Ascending aorta (tissue), 2 donors: ENCODE results near the gene PACSIN1. TPM values are rescaled to one million over a fixed set of nuclear protein-coding genes. Genes with fewer than 3 reads are reported as not detected.

Experiments
- DNase-seq, 2 donors: peaks; one replicate each; pipeline ENCODE4 v3.0.0-alpha.2; 2019; ENCODE audit warnings: low spot score in 2 of 2
- H3K27ac ChIP-seq, 2 donors: fragments of 200-600 bp; sonication (generic); one replicate each; pipeline ENCODE4 v1.5.1; 2016 to 2017; ENCODE audit warnings: mild to moderate bottlenecking in 1 of 2
- H3K27me3 ChIP-seq: fragments of 200-600 bp; sonication (generic); one replicate; pipeline ENCODE4 v1.5.1; 2017
- H3K36me3 ChIP-seq, 2 donors: fragments of 200-600 bp; sonication (generic); one replicate each; pipeline ENCODE4 v1.5.1; 2016
- H3K4me1 ChIP-seq, 2 donors: fragments of 200-600 bp; sonication (generic); one replicate each; pipeline ENCODE4 v1.5.1; 2016 to 2017; ENCODE audit warnings: mild to moderate bottlenecking in 1 of 2
- H3K4me3 ChIP-seq, 2 donors: fragments of 200-600 bp; sonication (generic); one replicate each; pipeline ENCODE4 v1.5.1; 2016 to 2017; ENCODE audit warnings: mild to moderate bottlenecking in 1 of 2
- H3K9me3 ChIP-seq, 2 donors: fragments of 200-600 bp; sonication (generic); one replicate each; pipeline ENCODE4 v1.5.1; 2016
- CTCF ChIP-seq, 3 experiments: fragments of 200-600 bp in 2 of 3; fragments of 450-650 bp in 1 of 3; sonication (generic) in 2 of 3; IDR thresholded peaks; one replicate each; pipeline ENCODE4 v1.5.1; 2016 to 2019; ENCODE audit warnings: antibody characterized with exemption in 3 of 3, mild to moderate bottlenecking in 1 of 3, moderate library complexity in 1 of 3
- intact Hi-C: fragments of 100-400 bp; cut with DNase I; formaldehyde crosslinking; loops from one replicate; pipeline ENCODE4 v1.15.1; 2023
- total RNA-seq: library from RNA; depleted of rRNA; stranded (reverse); fragments of >200 nt; gene quantifications from one replicate; pipeline ENCODE4 v1.1.0, GENCODE V29; 2016

The PACSIN1 gene
- total RNA-seq, 1 donor from 2014 or later: not detected

GRCh38 chr6:34573567-34574183 lies 107.8 kb downstream of the PACSIN1 start:
- Histone ChIP-seq H3K27ac (no peak overlapping the region), H3K4me3 (no peak overlapping the region), H3K4me1 (no peaks in the 10 kb centered on the region), H3K36me3 (no peaks in the 10 kb centered on the region), H3K9me3 (no peaks in the 10 kb centered on the region), H3K27me3 (no peaks in the 10 kb centered on the region)
- intact Hi-C loops: no loop called here
- no peak for DNase-seq
- TF ChIP-seq CTCF (IDR thresholded peaks at IDR 0.05): no peak

- H3K27me3 ChIP-seq: no peaks in the 10 kb centered on the region
- intact Hi-C loops: no loop called here
- no peak overlapping the region for H3K27ac ChIP-seq
- no peak for TF ChIP-seq CTCF (IDR thresholded peaks at IDR 0.05)
- H3K9me3 ChIP-seq: no peaks in the 10 kb centered on the region
- H3K4me3 ChIP-seq: no peak overlapping the region
- no peaks in the 10 kb centered on the region for H3K4me1 ChIP-seq
- no peaks in the 10 kb centered on the region for H3K36me3 ChIP-seq
- no peak for DNase-seq
Observed at GRCh38 chr6:34574647-34575293, 108.9 kb downstream of the PACSIN1 start.

GRCh38 chr6:34575326-34575725 lies 109.5 kb downstream of the PACSIN1 start:
- Histone ChIP-seq H3K4me3 (no peak overlapping the region), H3K27ac (no peak overlapping the region), H3K36me3 (no peaks in the 10 kb centered on the region), H3K9me3 (no peaks in the 10 kb centered on the region), H3K4me1 (no peaks in the 10 kb centered on the region), H3K27me3 (no peaks in the 10 kb centered on the region)
- intact Hi-C loops: no loop called here
- DNase-seq: no peak
- TF ChIP-seq CTCF (IDR thresholded peaks at IDR 0.05): no peak

GRCh38 chr6:34576286-34576955 lies 110.5 kb downstream of the PACSIN1 start:
- Histone ChIP-seq H3K27ac (no peak overlapping the region), H3K9me3 (no peaks in the 10 kb centered on the region), H3K4me1 (no peaks in the 10 kb centered on the region), H3K4me3 (no peak overlapping the region), H3K27me3 (no peaks in the 10 kb centered on the region), H3K36me3 (no peaks in the 10 kb centered on the region)
- no peak for DNase-seq
- intact Hi-C loops: no loop called here
- no peak for TF ChIP-seq CTCF (IDR thresholded peaks at IDR 0.05)

GRCh38 chr6:34578445-34579262 lies 112.8 kb downstream of the PACSIN1 start:
- no peak for DNase-seq
- H3K27ac ChIP-seq: no peak overlapping the region
- no peak for TF ChIP-seq CTCF (IDR thresholded peaks at IDR 0.05)
- intact Hi-C loops: no loop called here
- peaks cover 0 to 5% of the 10 kb centered on the region in 2 donors for H3K36me3 ChIP-seq
- no peak overlapping the region for H3K4me3 ChIP-seq
- no peaks in the 10 kb centered on the region for H3K9me3 ChIP-seq
- no peaks in the 10 kb centered on the region for H3K4me1 ChIP-seq
- no peaks in the 10 kb centered on the region for H3K27me3 ChIP-seq
